IPS-NIHi7 (cell line): ENCODE data around the gene TRIM29.
A peak's percentile ranks its signal among the peaks of the same experiment; 100 is the strongest.

Experiments used
- DNase-seq: peaks from one replicate; pipeline ENCODE4 v3.0.0; 2012; ENCODE audit warnings: mixed read lengths; ENCODE audit errors: extremely low spot score

The TRIM29 gene

GRCh38 chr11:120139316-120140069 is 1.6 kb upstream of the TRIM29 start:
- DNase-seq, result peak; percentile 22

DNA sequence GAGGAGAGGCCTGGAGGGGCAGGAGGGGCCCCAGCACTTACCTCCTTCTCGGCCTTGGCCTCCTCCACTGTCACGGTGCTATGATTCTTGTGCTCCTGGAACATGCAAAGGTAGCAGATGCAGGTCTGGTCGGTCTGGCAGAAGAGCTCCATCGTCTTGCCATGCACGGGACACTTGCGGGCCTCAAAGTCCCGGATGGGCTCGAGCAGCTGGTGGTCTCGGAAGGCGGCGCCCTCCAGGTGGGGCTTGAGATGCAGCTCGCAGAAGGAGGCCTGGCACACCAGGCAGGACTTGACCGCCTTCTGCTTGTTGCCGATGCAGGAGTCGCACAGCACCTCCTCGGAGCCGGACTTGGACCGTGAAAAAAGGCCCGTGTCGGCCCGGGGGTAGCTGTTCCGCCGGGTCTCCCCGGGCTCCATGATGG is 714 bp downstream of the TRIM29 start:
- DNase-seq, result no peak

DNA sequence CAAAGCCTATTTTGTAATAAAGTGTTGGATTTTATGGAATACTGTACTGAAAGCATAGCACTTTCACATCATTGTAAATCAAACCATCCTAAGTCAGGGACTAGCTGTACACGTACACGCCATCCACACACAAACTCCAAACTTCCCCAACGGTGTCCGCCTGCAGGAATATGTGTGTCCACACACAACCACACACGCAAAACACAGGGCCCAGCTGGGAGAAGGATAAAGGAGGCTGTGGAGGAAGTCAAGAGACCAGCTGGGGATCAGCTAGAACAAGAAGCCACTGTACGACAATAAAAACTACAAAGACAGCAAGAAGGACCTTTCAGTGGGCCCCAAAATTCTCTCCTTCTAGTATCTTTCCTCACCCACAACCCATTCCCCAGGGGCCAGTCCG is 1.6 kb downstream of the TRIM29 start:
- DNase-seq, result no peak

DNA sequence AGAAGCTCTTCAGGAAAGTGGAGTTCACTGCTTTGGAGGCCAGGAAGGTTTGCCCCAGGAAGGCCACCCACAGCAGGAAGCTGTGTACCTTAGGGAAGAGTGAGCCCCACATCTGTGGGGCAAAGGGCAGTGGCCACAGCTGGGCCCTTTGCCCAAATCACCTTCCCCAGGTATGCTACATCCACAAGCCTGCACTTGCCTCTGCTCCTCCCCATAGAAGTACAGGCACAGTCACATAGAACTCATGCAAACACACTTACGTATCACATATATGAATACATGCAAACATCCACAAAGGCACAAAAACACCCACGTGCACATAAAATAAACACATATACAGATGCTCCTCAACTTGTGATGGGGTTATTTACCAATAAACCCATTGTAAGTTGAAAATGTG is 2.1 kb downstream of the TRIM29 start:
- DNase-seq, result no peak

GRCh38 chr11:120134931-120135228 is 3.0 kb downstream of the TRIM29 start:
- no peak for DNase-seq

- no peak for DNase-seq
Measured at GRCh38 chr11:120134106-120134930, 3.6 kb downstream of the TRIM29 start.

DNA sequence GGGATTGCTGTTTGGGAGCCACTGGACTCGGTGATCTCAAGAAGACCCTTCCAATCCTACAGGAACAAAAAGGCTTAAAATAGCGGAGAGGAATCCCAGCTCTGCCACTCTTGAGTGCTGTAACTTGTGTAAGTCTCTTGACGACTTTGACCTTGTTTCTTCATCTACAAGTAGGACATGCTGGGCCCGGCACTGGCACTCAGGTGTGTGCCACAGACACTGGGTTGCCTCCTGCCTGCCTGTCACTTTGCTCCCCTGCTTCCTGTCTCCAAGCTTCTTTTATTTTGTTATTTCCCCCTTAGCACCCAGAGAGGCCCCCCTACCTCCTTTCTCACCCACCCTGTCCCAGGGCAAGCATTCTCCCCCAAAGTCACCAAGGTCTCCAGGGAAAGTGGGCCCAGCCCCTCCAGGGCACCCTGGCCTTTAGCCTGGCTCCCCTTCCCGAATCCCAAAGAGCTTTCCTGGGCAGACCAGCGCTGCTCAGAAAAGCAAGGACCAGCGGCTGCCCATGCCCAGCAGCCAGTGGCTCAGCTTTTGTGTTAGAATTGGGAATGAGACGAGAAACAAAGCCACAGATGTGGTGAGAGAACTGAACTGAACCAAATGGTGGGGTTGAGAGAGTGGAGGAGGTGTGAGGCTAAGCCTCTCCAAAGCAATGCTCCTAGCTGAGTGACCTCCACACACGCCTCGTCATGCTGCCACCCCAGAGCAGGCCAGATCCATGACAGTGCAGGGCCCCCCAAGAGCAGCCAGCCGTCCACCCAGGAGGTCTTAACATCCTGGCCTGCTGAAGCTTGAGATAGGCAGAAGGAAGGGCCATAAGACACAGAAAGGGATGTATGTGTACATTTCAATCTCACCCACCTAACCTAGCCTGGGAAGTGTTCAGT is 4.5 kb downstream of the TRIM29 start:
- DNase-seq, result no peak

- DNase-seq, result no peak
Measured at GRCh38 chr11:120132645-120133185, 5.2 kb downstream of the TRIM29 start.

GRCh38 chr11:120131941-120132644 is 5.8 kb downstream of the TRIM29 start:
- DNase-seq, result no peak

DNA sequence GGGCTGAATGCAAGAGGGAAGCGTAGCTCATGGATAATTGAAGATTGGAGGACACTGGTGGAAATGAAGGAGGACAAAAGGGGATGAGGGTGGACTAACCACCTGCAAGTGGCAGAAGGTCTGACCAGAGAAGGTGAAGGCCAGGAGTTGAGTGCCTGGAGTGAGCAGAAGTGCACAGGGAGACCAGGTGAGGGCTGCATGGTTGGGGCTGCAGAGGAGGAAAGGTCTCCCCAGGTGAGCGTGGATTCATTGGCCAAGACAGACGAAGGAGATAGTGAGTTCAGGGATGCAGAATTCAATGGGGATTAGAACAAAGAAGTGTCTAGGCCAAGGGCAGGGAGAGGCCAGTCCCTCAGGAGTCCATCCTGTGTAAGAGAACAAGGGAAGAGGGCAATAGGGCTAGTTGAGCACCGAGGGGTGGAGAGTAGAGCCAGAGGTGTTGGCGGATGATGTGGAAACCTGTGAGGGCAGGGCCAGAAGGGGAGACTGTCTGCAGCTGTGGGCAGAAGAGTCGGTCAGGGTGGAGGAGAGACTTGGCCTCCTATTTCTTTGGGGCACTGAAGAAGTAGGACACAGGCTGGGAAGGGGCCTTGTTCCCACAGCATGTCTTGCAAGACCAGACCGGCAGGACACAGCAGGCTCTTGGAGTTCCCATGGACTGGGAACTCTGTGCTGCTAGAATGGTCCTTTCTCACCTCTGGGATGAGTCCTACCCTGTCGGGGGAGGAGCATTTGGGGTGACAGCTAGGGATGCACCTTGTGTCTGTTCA is 6.7 kb downstream of the TRIM29 start:
- DNase-seq, result no peak

DNA sequence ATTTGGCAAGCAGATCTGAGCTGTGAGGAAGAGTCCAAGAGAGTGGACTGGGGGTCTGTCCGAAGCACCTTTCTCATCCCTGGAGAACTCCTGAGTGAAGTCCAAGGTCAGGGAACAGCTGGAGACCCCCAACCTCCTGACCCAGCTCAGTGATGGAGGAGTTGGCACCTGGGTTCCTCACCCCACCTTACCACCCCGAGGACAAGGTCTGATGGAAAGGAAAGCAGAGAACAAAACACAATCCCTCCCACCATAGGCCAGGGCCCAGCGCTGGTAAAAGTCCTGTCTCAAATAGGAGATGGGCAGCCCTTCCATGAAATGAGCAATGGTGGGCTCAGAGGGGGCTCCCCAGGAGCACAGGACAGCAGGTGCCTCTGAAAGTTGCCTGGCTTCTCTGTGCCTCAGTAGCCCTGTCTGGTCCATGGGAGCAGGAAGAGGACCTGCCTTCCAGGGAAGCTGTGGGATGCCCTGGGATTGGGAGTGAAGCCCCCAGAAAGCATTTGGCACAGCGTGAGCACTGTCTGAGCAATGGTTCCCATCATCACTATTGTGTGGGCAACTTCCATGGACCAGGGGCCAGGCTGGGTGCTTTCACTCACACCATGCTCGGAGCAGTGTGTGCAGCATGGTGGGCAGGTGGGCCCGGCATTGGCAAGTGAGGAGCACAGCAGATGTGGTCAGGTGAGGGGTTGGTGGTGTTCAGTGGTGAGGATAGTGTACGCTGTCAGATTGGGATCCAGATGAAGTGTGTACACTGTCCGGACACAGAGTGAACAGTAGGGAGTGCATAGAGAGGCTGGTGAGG is 7.5 kb downstream of the TRIM29 start:
- DNase-seq, result no peak

DNA sequence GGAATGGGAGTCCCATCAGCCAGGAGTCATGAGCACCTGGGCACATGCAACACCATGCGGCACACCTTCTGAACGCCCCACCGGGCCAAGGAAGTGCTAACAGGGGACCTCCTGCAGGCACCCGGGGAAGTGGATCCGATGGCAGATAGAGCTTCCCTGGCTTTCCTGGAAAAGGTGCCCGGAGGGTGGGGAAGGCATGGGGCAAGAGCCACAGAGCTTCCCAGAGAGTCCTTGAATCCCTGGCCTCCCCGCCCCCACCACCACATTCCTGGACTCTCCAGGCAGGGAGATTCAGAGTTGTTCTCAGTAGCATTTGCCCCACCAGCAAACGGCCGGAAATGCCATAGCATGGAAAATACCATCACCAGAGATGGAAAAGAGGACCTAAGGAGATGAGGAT is 8.3 kb downstream of the TRIM29 start:
- no peak for DNase-seq

DNA sequence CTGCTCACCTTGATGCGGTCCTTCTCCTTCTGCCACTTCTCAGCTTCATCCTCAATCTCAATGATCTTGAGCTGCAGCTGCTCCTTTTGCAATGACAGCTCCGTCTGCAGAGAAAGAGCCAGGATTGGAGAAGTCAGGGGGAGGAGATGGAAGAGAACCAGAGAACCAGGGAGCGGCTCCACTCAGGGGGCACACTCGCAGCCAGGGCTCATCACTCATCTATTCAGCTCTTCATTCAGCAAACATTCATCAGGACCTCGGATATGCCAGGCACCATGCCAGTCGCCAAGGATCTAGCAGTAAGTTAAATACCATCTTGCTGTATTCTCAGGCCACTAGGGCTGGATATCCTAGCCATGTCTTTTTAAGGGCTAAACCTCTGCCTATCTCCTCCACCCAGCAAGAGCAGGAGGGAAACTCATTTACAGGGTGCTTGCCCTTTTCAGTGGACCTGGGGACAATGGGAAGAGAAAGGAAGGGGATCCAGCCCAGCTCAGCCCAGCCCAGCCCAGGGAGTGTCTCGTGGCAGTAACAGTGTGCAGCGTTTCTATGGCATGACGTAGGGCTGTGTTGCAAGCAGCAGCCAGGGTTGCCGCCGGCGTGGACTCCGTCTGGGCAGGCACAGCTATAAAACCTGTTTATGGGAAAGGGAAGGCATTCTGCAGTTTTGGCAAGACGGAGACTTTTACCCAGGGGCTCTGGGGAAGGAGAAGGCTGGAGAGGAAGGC is 9.4 kb downstream of the TRIM29 start:
- DNase-seq, result no peak

- DNase-seq, result no peak
Measured at GRCh38 chr11:120127236-120127635, 10.7 kb downstream of the TRIM29 start.

DNA sequence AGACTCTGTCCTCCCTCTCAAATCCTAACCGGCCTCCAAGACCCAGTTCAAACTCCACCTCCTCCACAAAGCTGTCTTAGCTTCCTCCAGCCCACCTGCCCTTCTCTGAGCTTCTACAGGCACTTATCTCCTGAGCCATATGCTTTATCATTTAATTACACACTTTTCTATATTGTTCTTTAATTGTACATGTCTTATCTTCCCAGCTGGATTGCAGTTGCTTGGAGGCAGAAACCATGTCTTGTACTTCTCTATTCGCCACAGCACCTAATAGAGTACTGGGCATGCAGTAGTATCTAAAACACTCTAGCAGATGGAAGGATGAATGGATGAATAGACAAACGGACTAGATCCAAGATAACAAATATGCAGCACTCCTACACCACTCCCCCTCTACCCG is 11.3 kb downstream of the TRIM29 start:
- DNase-seq, result no peak

- no peak for DNase-seq
Measured at GRCh38 chr11:120125509-120125908, 12.4 kb downstream of the TRIM29 start.

- DNase-seq, result no peak
Measured at GRCh38 chr11:120125024-120125423, 12.9 kb downstream of the TRIM29 start.

DNA sequence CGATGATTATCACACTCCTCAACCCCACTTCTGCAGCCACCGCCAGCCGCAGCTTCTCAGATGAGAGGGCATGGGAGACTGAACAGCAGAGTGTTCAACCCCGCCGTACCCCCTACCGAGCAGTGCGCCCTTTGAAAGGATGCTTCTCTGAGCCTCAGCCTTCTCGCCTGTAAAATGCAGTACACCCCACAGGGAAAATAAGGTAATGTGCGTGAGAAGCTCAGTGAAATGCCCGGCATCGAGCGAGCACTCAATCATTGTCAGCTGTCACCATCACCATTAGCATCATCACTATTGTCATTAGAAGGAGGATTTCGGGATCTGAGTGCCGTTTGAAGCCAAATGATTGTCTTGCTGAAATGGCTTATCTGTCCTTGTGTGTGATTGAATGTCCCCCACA is 13.6 kb downstream of the TRIM29 start:
- DNase-seq, result no peak

GRCh38 chr11:120123946-120124345 is 14.0 kb downstream of the TRIM29 start:
- DNase-seq, result no peak
